ENCODE results near the gene CUL9.

DNA sequence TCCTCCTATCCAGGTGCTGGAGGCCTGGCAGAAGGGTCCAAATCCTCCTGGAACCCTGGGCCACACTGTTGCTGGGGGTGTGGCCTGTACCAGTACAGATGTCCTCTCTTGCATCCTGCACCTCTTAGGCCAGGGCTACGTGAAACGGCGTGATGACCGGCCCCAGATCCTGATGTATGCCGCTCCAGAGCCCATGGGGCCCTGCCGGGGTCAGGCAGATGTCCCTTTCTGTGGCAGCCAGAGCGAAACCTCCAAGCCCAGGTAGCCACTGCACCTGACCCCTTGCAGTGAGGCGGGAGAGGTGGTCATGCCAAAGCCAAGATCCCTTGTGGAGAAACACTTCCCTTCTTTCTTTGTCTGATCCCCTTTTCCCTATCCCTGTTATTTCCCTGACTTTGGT lies 33.1 kb downstream of the CUL9 start:
- TF ChIP-seq, protein P1, sequence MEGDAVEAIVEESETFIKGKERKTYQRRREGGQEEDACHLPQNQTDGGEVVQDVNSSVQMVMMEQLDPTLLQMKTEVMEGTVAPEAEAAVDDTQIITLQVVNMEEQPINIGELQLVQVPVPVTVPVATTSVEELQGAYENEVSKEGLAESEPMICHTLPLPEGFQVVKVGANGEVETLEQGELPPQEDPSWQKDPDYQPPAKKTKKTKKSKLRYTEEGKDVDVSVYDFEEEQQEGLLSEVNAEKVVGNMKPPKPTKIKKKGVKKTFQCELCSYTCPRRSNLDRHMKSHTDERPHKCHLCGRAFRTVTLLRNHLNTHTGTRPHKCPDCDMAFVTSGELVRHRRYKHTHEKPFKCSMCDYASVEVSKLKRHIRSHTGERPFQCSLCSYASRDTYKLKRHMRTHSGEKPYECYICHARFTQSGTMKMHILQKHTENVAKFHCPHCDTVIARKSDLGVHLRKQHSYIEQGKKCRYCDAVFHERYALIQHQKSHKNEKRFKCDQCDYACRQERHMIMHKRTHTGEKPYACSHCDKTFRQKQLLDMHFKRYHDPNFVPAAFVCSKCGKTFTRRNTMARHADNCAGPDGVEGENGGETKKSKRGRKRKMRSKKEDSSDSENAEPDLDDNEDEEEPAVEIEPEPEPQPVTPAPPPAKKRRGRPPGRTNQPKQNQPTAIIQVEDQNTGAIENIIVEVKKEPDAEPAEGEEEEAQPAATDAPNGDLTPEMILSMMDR (IDR thresholded peaks at IDR 0.05), result no peak
- TF ChIP-seq POLR2A (IDR thresholded peaks at IDR 0.05), result no peak

All from Peyer's patch (tissue), 4 donors.